Urinary bladder (tissue), 4 donors: ENCODE measurements around the gene ACSM6. TPM values are rescaled to one million over a fixed set of nuclear protein-coding genes. Genes with fewer than 3 reads are reported as not detected.
"Not testable (repeated sequence)": the region's sequence is repeated elsewhere in the genome, so short reads cannot be mapped to it uniquely, and the experiment has no call there.

Source experiments
- DNase-seq: peaks from one replicate; pipeline ENCODE4 v3.0.0-alpha.2; 2015; ENCODE audit errors: extremely low spot score
- H3K27ac ChIP-seq: one replicate; pipeline ENCODE4 v1.5.1; 2013; ENCODE audit warnings: low read depth, mild to moderate bottlenecking, moderate library complexity
- H3K36me3 ChIP-seq: one replicate; pipeline ENCODE4 v1.6.1; 2013; ENCODE audit warnings: mild to moderate bottlenecking, moderate library complexity; ENCODE audit not compliant: insufficient read depth
- H3K4me1 ChIP-seq: one replicate; pipeline ENCODE4 v1.6.1; 2013; ENCODE audit warnings: mild to moderate bottlenecking, moderate library complexity; ENCODE audit not compliant: insufficient read depth
- H3K4me3 ChIP-seq: one replicate; pipeline ENCODE4 v1.5.1; 2013; ENCODE audit warnings: low read depth, low read length
- WGBS: extraction: QIAGEN DNeasy Blood & Tissue Kit; methylation state at CpG from one replicate; pipeline ENCODE4 v1.1.7; 2013; 5-methylcytosine and 5-hydroxymethylcytosine counted together
- polyA plus RNA-seq: library from polyadenylated mRNA; stranded (reverse); fragments of 200-250 nt; gene quantifications from one replicate; pipeline ENCODE4 v1.2.3, GENCODE V29; 2013
- total RNA-seq: library from RNA; depleted of rRNA; stranded (reverse); fragments of >200 nt; gene quantifications from one replicate; pipeline ENCODE4 v1.2.3, GENCODE V29; 2014
- donor health status: healthy with polysubstance abuse.
- donor health status: healthy.

The ACSM6 gene
- total and polyA plus RNA-seq, 2 donors = 0.42 to 0.48 TPM

DNA sequence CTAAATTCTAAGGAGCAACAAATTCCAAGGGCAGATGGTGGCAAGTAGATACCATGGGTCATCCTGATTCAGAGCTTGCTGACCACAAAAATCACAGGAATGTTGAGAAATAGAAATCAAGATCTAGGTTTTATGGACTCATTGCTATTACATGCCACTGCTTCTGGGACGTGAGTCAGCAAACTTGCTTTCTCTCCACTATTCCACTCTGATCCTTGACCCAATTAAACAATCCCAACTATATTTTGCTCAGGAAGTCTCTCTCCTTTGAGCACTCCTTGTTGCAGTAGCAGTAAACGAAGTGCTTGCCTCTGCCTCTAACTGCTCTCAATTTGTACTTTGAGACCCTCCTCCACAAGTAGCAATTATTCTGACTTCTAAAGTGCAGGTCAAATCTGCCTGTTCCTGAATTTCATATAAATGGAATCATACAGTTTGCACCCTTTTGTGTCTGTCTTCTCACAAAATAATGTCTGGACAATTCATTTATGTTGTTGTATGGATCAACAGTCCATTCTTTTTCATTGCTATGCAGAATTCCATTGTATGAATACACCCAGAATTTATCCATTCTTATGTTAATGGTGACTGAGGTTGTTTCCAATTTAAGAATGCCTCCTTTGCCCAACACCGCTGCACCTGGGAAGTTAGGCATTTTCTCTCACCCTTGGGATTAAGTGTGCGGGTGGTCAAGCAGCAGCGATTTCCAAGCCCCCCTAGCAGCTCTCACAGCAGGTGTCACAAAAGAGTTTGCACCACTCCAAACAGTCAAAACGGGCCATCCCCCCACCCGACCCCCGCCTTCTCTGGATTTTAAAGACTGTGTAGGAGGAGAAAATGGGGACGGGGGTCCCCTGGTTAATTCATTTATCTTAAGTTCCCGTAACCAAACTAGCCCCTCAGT lies 35.9 kb downstream of the ACSM6 start:
- Histone ChIP-seq H3K4me3 (no peak overlapping the region), H3K36me3 (no peaks in the 10 kb centered on the region), H3K4me1 (no peaks in the 10 kb centered on the region), H3K27ac (no peak overlapping the region)
- DNase-seq = no peak
- WGBS = 61% methylated on average over 10 of the region's 10 CpGs

GRCh38 chr10:95230677-95231586 lies 36.9 kb downstream of the ACSM6 start:
- not testable (repeated sequence) for H3K4me1 ChIP-seq, H3K36me3 ChIP-seq, DNase-seq, H3K27ac ChIP-seq
- H3K4me3 ChIP-seq = peak overlapping the region; percentile 12
- 52% methylated on average over 34 of the region's 36 CpGs for WGBS

GRCh38 chr10:95233377-95234034 lies 39.5 kb downstream of the ACSM6 start:
- H3K36me3 ChIP-seq = no peaks in the 10 kb centered on the region
- WGBS = 83% methylated on average over 2 of the region's 2 CpGs
- H3K4me1 ChIP-seq = no peaks in the 10 kb centered on the region
- H3K27ac ChIP-seq = no peak overlapping the region
- H3K4me3 ChIP-seq = no peak overlapping the region
- no peak for DNase-seq

DNA sequence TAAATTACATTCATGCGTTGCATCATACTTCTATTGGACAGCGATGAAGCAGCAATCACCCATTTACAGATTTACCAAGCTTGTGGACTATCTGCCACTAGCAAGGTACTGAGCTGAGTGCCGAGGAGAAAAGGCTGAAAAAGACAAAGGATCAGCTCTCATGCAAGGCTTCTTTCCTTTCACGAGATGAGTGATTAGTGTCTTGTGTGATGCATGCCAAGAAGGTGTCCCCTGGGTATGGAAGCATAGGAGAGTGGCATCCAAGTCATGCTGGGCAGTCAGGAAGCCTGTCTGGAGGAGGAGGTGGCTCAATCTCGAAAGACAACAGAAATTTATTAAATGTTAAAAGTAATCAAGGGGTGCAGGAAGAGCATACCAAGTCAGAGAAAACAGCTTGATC lies 40.9 kb downstream of the ACSM6 start:
- Histone ChIP-seq H3K36me3 (no peaks in the 10 kb centered on the region), H3K4me3 (no peak overlapping the region), H3K4me1 (no peaks in the 10 kb centered on the region), H3K27ac (no peak overlapping the region)
- no peak for DNase-seq
- 84% methylated on average over 5 of the region's 5 CpGs for WGBS

DNA sequence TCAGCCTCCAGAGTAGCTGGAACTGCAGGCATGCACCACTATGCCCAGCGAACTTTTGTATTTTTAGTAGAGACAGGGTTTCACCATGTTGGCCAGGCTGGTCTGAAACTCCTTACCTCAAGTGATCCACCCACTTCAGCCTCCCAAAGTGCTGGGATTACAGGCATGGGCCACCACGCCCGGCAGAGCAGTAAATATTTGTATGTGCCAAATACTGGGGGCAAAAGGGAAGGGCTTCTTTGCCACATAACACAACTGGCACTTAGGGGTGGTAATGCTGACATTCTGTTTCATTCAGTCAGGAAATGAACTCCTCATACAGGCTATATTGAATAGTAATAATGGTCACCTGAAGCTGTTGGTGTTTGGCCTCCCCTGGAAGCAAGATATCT lies 41.6 kb downstream of the ACSM6 start:
- Histone ChIP-seq H3K4me3 (no peak overlapping the region), H3K36me3 (peaks cover 1% of the 10 kb centered on the region)
- no peak for DNase-seq

GRCh38 chr10:95236068-95236903 lies 42.2 kb downstream of the ACSM6 start:
- no peak for DNase-seq
- WGBS = 51% methylated on average over 6 of the region's 6 CpGs
- Histone ChIP-seq H3K4me1 (no peaks in the 10 kb centered on the region), H3K27ac (no peak overlapping the region), H3K4me3 (no peak overlapping the region), H3K36me3 (peaks cover 3% of the 10 kb centered on the region)

More for the DNA sequence above, 41.6 kb downstream of the ACSM6 start:
- Histone ChIP-seq H3K27ac (no peak overlapping the region), H3K4me1 (no peaks in the 10 kb centered on the region)
- 71% methylated on average over 3 of the region's 3 CpGs for WGBS

- no peak for DNase-seq
- Histone ChIP-seq H3K4me1 (no peaks in the 10 kb centered on the region), H3K4me3 (no peak overlapping the region), H3K27ac (no peak overlapping the region), H3K36me3 (peaks cover 3% of the 10 kb centered on the region)
- WGBS = 80% methylated on average over 12 of the region's 12 CpGs
Observed at GRCh38 chr10:95237376-95238170, 43.5 kb downstream of the ACSM6 start.

- H3K36me3 ChIP-seq, DNase-seq, H3K4me1 ChIP-seq, H3K4me3 ChIP-seq, H3K27ac ChIP-seq: not testable (repeated sequence)
- 83% methylated on average over 3 of the region's 3 CpGs for WGBS
Observed at GRCh38 chr10:95240096-95240495, 46.1 kb downstream of the ACSM6 start.

DNA sequence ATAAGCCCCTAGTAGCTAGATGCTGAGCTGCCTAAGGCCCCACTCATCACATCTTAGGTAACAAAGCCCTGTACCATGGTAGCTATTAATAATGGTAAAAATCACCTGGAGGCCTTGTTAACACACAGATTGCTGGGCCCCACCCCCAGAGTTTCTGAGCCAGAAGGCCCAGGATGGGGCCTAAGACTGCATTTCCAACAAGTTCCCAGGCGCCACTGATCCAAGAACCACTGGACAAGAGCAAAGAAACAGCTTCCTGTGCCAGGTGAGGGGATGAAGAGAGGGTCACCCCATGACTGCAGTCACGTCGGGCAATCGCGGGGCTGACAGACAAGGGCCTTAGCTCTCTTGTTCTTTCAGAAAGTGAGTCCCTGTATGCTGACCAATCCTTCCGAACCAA lies 46.8 kb downstream of the ACSM6 start:
- no peak for DNase-seq
- H3K36me3 ChIP-seq = peaks cover 3% of the 10 kb centered on the region
- WGBS = 78% methylated on average over 6 of the region's 6 CpGs
- H3K4me1 ChIP-seq = no peaks in the 10 kb centered on the region
- H3K4me3 ChIP-seq = no peak overlapping the region
- H3K27ac ChIP-seq = no peak overlapping the region

DNA sequence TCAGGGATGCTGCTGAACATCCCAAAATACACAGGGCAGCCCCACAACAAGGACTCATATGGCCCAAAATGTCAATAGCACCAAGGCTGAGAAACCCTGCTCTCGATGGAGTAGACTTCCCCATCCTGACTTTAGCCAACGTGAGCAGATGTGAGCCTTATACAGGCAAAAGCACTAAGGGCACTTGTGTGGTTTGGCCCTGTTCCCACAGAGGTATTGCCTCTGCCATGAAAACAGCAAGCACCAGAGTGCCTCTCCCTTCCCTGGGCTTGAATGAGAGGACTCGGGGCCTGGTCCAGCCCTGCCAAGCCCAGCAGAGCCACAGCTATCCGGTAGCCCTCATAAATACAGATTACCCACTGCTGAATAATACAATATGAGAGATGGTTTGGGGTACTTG lies 47.5 kb downstream of the ACSM6 start:
- Histone ChIP-seq H3K27ac (no peak overlapping the region), H3K36me3 (peaks cover 3% of the 10 kb centered on the region), H3K4me3 (no peak overlapping the region), H3K4me1 (no peaks in the 10 kb centered on the region)
- WGBS = 67% methylated on average over 4 of the region's 4 CpGs
- DNase-seq = no peak

- no peak overlapping the region for H3K27ac ChIP-seq
- peaks cover 1% of the 10 kb centered on the region for H3K4me1 ChIP-seq
- WGBS = 86% methylated on average over 8 of the region's 8 CpGs
- DNase-seq = no peak
- H3K36me3 ChIP-seq = peaks cover 3% of the 10 kb centered on the region
- no peak overlapping the region for H3K4me3 ChIP-seq
Observed at GRCh38 chr10:95242581-95243317, 48.7 kb downstream of the ACSM6 start.

GRCh38 chr10:95243318-95243617 lies 49.2 kb downstream of the ACSM6 start:
- WGBS = 70% methylated on average over 3 of the region's 3 CpGs
- no peak for DNase-seq
- H3K4me1 ChIP-seq = peaks cover 1% of the 10 kb centered on the region
- H3K4me3 ChIP-seq = no peak overlapping the region
- H3K27ac ChIP-seq = no peak overlapping the region
- peaks cover 3% of the 10 kb centered on the region for H3K36me3 ChIP-seq
